Esophagus squamous epithelium (tissue), 4 donors: Measurements from ENCODE around the gene TBC1D32.

Source experiments
- POLR2A ChIP-seq, 4 donors: fragments of 450-650 bp; IDR thresholded peaks; one replicate each; pipeline ENCODE4 v1.6.1; 2017; ENCODE audit warnings: antibody characterized with exemption in 4 of 4, mild to moderate bottlenecking in 4 of 4, moderate library complexity in 3 of 4
- TF ChIP-seq, protein P1 (sequence below), 6 experiments: fragments of 450-650 bp in 4 of 6; fragments of 200-600 bp in 2 of 6; sonication (generic) in 2 of 6; IDR thresholded peaks; one replicate each; pipeline ENCODE4 v1.5.1; 2016 to 2019; ENCODE audit warnings: antibody characterized with exemption in 6 of 6, mild to moderate bottlenecking in 4 of 6, moderate library complexity in 4 of 6

DNA sequence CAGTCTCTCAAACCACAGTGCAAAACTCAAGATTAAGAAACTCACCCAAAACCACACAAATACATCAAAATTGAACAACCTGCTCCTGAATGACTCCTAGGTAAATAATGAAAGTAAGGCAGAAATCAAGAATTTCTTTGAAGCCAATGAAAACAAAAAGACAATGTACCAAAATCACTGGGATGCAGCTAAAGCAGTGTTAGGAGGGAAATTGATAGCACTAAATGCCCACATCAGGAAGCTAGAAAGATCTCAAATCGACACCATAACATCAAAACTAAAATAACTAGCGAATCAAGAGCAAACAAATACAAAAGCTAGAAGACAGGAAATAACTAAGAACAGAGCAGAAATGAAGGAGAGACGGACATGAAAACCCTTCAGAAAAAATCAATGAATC lies 70.5 kb downstream of the TBC1D32 start:
- TF ChIP-seq POLR2A (IDR thresholded peaks at IDR 0.05): no peak
- TF ChIP-seq, protein P1, sequence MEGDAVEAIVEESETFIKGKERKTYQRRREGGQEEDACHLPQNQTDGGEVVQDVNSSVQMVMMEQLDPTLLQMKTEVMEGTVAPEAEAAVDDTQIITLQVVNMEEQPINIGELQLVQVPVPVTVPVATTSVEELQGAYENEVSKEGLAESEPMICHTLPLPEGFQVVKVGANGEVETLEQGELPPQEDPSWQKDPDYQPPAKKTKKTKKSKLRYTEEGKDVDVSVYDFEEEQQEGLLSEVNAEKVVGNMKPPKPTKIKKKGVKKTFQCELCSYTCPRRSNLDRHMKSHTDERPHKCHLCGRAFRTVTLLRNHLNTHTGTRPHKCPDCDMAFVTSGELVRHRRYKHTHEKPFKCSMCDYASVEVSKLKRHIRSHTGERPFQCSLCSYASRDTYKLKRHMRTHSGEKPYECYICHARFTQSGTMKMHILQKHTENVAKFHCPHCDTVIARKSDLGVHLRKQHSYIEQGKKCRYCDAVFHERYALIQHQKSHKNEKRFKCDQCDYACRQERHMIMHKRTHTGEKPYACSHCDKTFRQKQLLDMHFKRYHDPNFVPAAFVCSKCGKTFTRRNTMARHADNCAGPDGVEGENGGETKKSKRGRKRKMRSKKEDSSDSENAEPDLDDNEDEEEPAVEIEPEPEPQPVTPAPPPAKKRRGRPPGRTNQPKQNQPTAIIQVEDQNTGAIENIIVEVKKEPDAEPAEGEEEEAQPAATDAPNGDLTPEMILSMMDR (IDR thresholded peaks at IDR 0.05): no peak
